Measurements from ENCODE around the gene PSMG1.

Gene PSMG1

GRCh38 chr21:39198800-39199199 lies 15.5 kb upstream of the PSMG1 start:
- Histone ChIP-seq H3K9me3 (ENCODE audit: control insufficient read depth, low read length) (no peaks in the 10 kb centered on the region), H3K4me2 (ENCODE audit: low read length) (no peak overlapping the region), H2AFZ (no peak overlapping the region), H3K9ac (no peak overlapping the region), H3K4me1 (no peaks in the 10 kb centered on the region), H3K27ac (no peak overlapping the region), H3K36me3 (ENCODE audit: control insufficient read depth, insufficient read depth, low read length) (no peaks in the 10 kb centered on the region), H3K79me2 (no peaks in the 10 kb centered on the region), H3K4me3 (ENCODE audit: low read depth, low read length) (no peak overlapping the region), H3K27me3 (ENCODE audit: control insufficient read depth, insufficient read depth, low read length) (no peaks in the 10 kb centered on the region)
- TF ChIP-seq CTCF (IDR thresholded peaks at IDR 0.05), result no peak

GRCh38 chr21:39197448-39198233 lies 14.4 kb upstream of the PSMG1 start:
- H3K4me1 ChIP-seq, result no peaks in the 10 kb centered on the region
- no peak overlapping the region for H3K9ac ChIP-seq
- H3K9me3 ChIP-seq (ENCODE audit: control insufficient read depth, low read length), result no peaks in the 10 kb centered on the region
- no peak overlapping the region for H2AFZ ChIP-seq
- TF ChIP-seq CTCF (IDR thresholded peaks at IDR 0.05), result no peak
- H3K27ac ChIP-seq, result no peak overlapping the region
- H3K4me3 ChIP-seq (ENCODE audit: low read depth, low read length), result no peak overlapping the region
- no peaks in the 10 kb centered on the region for H3K36me3 ChIP-seq (ENCODE audit: control insufficient read depth, insufficient read depth, low read length)
- H3K4me2 ChIP-seq (ENCODE audit: low read length), result no peak overlapping the region
- no peaks in the 10 kb centered on the region for H3K79me2 ChIP-seq
- H3K27me3 ChIP-seq (ENCODE audit: control insufficient read depth, insufficient read depth, low read length), result no peaks in the 10 kb centered on the region

GRCh38 chr21:39196838-39197237 lies 13.6 kb upstream of the PSMG1 start:
- H3K27me3 ChIP-seq (ENCODE audit: control insufficient read depth, insufficient read depth, low read length), result no peaks in the 10 kb centered on the region
- H2AFZ ChIP-seq, result no peak overlapping the region
- no peak for TF ChIP-seq CTCF (IDR thresholded peaks at IDR 0.05)
- no peaks in the 10 kb centered on the region for H3K79me2 ChIP-seq
- no peak overlapping the region for H3K9ac ChIP-seq
- H3K4me3 ChIP-seq (ENCODE audit: low read depth, low read length), result no peak overlapping the region
- no peaks in the 10 kb centered on the region for H3K4me1 ChIP-seq
- H3K9me3 ChIP-seq (ENCODE audit: control insufficient read depth, low read length), result no peaks in the 10 kb centered on the region
- H3K36me3 ChIP-seq (ENCODE audit: control insufficient read depth, insufficient read depth, low read length), result no peaks in the 10 kb centered on the region
- no peak overlapping the region for H3K4me2 ChIP-seq (ENCODE audit: low read length)
- no peak overlapping the region for H3K27ac ChIP-seq

GRCh38 chr21:39196310-39196709 lies 13.1 kb upstream of the PSMG1 start:
- no peak for TF ChIP-seq CTCF (IDR thresholded peaks at IDR 0.05)
- no peak overlapping the region for H2AFZ ChIP-seq
- H3K27me3 ChIP-seq (ENCODE audit: control insufficient read depth, insufficient read depth, low read length), result no peaks in the 10 kb centered on the region
- no peak overlapping the region for H3K27ac ChIP-seq
- H3K79me2 ChIP-seq, result no peaks in the 10 kb centered on the region
- no peak overlapping the region for H3K4me3 ChIP-seq (ENCODE audit: low read depth, low read length)
- H3K36me3 ChIP-seq (ENCODE audit: control insufficient read depth, insufficient read depth, low read length), result no peaks in the 10 kb centered on the region
- H3K9ac ChIP-seq, result no peak overlapping the region
- no peaks in the 10 kb centered on the region for H3K9me3 ChIP-seq (ENCODE audit: control insufficient read depth, low read length)
- no peaks in the 10 kb centered on the region for H3K4me1 ChIP-seq
- H3K4me2 ChIP-seq (ENCODE audit: low read length), result no peak overlapping the region

- H2AFZ ChIP-seq, result no peak overlapping the region
- no peak overlapping the region for H3K9ac ChIP-seq
- no peaks in the 10 kb centered on the region for H3K79me2 ChIP-seq
- no peaks in the 10 kb centered on the region for H3K27me3 ChIP-seq (ENCODE audit: control insufficient read depth, insufficient read depth, low read length)
- H3K9me3 ChIP-seq (ENCODE audit: control insufficient read depth, low read length), result no peaks in the 10 kb centered on the region
- no peak overlapping the region for H3K27ac ChIP-seq
- H3K36me3 ChIP-seq (ENCODE audit: control insufficient read depth, insufficient read depth, low read length), result no peaks in the 10 kb centered on the region
- H3K4me1 ChIP-seq, result no peaks in the 10 kb centered on the region
- H3K4me3 ChIP-seq (ENCODE audit: low read depth, low read length), result no peak overlapping the region
- TF ChIP-seq CTCF (IDR thresholded peaks at IDR 0.05), result no peak
- H3K4me2 ChIP-seq (ENCODE audit: low read length), result no peak overlapping the region
These were observed 10.1 kb upstream of the PSMG1 start for GRCh38 chr21:39193380-39193779.

Measured in parathyroid adenoma (tissue), 2 donors.